ENCODE measurements around the gene CENPM. TPM values are rescaled to one million over a fixed set of nuclear protein-coding genes. Genes with fewer than 3 reads are reported as not detected.
"Not testable (repeated sequence)": the region's sequence is repeated elsewhere in the genome, so short reads cannot be mapped to it uniquely, and the experiment has no call there.

CENPM gene
- total RNA-seq, 1 donor from 2014 or later: 8.4 TPM

GRCh38 chr22:41966225-41966606 lies 19.3 kb upstream of the CENPM start:
- no peak for DNase-seq

GRCh38 chr22:41964112-41964491 lies 17.1 kb upstream of the CENPM start:
- no peak for DNase-seq

GRCh38 chr22:41963453-41964111 lies 16.6 kb upstream of the CENPM start:
- DNase-seq: no peak

GRCh38 chr22:41957941-41958556 lies 11.1 kb upstream of the CENPM start:
- DNase-seq: no peak

- no peak for DNase-seq
Measured at GRCh38 chr22:41952713-41953112, 5.8 kb upstream of the CENPM start.

- no peak for DNase-seq
Measured at GRCh38 chr22:41951898-41952474, 5.0 kb upstream of the CENPM start, which contains the start of gene SMIM45. Gene SMIM45, plus strand, starts transcription at chr22:41952150.

GRCh38 chr22:41949297-41949965 lies 2.5 kb upstream of the CENPM start:
- no peak for DNase-seq

GRCh38 chr22:41948928-41949296 lies 2.0 kb upstream of the CENPM start:
- DNase-seq: not testable (repeated sequence)

GRCh38 chr22:41948142-41948541 lies 1.2 kb upstream of the CENPM start:
- DNase-seq: no peak

- DNase-seq: no peak
Measured at GRCh38 chr22:41947424-41948080, 600 bp upstream of the CENPM start.

GRCh38 chr22:41943661-41944209 lies 3.2 kb downstream of the CENPM start:
- DNase-seq: no peak

- peak; percentile 70 for DNase-seq
Measured at GRCh38 chr22:41940832-41941765, 5.9 kb downstream of the CENPM start.

GRCh38 chr22:41939981-41940831 lies 6.7 kb downstream of the CENPM start:
- no peak for DNase-seq

GRCh38 chr22:41936894-41937169 lies 10.1 kb downstream of the CENPM start:
- DNase-seq: no peak

GRCh38 chr22:41935509-41935908 lies 11.4 kb downstream of the CENPM start:
- DNase-seq: no peak

GRCh38 chr22:41935015-41935351 lies 12.0 kb downstream of the CENPM start:
- DNase-seq: no peak

- no peak for DNase-seq
Measured at GRCh38 chr22:41934284-41935014, 12.5 kb downstream of the CENPM start.

GRCh38 chr22:41933411-41934177 lies 13.4 kb downstream of the CENPM start:
- no peak for DNase-seq

- no peak for DNase-seq
Measured at GRCh38 chr22:41932353-41932752, 14.6 kb downstream of the CENPM start.
